ENCODE measurements around the gene CFAP57.
A peak's percentile ranks its signal among the peaks of the same experiment; 100 is the strongest.
"Not testable (repeated sequence)": the region's sequence is repeated elsewhere in the genome, so short reads cannot be mapped to it uniquely, and the experiment has no call there.

CFAP57 gene

GRCh38 chr1:43171876-43172526, at the start of gene CFAP57, which contains the start of gene EBNA1BP2:
CFAP57 (plus strand) TSS chr1:43172330; CDS start chr1:43172754, 424 bp downstream.
EBNA1BP2 (minus strand) TSS chr1:43172290; CDS start chr1:43172118, 172 bp downstream.
- DNase-seq, result peak; percentile 97

- no peak for DNase-seq
These were observed 49.1 kb upstream of the CFAP57 start for GRCh38 chr1:43123031-43123430.

- no peak for DNase-seq
These were observed 43.3 kb upstream of the CFAP57 start for GRCh38 chr1:43128816-43129215.

GRCh38 chr1:43129426-43129825, 42.7 kb upstream of the CFAP57 start:
- DNase-seq, result no peak

GRCh38 chr1:43134068-43134467, 38.1 kb upstream of the CFAP57 start:
- no peak for DNase-seq

GRCh38 chr1:43134640-43135039, 37.5 kb upstream of the CFAP57 start:
- DNase-seq, result no peak

- DNase-seq, result no peak
These were observed 36.0 kb upstream of the CFAP57 start for GRCh38 chr1:43135857-43136781.

GRCh38 chr1:43137445-43138052, 34.6 kb upstream of the CFAP57 start:
- no peak for DNase-seq

GRCh38 chr1:43139295-43139694, 32.8 kb upstream of the CFAP57 start:
- not testable (repeated sequence) for DNase-seq

GRCh38 chr1:43140010-43140409, 32.1 kb upstream of the CFAP57 start:
- DNase-seq, result no peak

- no peak for DNase-seq
These were observed 31.5 kb upstream of the CFAP57 start for GRCh38 chr1:43140583-43140982.

GRCh38 chr1:43143441-43143888, 28.7 kb upstream of the CFAP57 start:
- no peak for DNase-seq

- DNase-seq, result no peak
These were observed 27.9 kb upstream of the CFAP57 start for GRCh38 chr1:43144237-43144636.

GRCh38 chr1:43147625-43148327, 24.4 kb upstream of the CFAP57 start:
- DNase-seq, result peak; percentile 98

- DNase-seq, result no peak
These were observed 22.2 kb upstream of the CFAP57 start for GRCh38 chr1:43149889-43150288.

GRCh38 chr1:43152866-43153265, 19.3 kb upstream of the CFAP57 start:
- no peak for DNase-seq

- DNase-seq, result no peak
These were observed 18.7 kb upstream of the CFAP57 start for GRCh38 chr1:43153443-43153842.

- no peak for DNase-seq
These were observed 16.1 kb upstream of the CFAP57 start for GRCh38 chr1:43156026-43156425.

GRCh38 chr1:43165162-43165561, 7.0 kb upstream of the CFAP57 start:
- no peak for DNase-seq

GRCh38 chr1:43165765-43166164, 6.4 kb upstream of the CFAP57 start:
- DNase-seq, result no peak

GRCh38 chr1:43171312-43171875, 736 bp upstream of the CFAP57 start:
- DNase-seq, result no peak

- peak; percentile 97 for DNase-seq
These were observed 420 bp downstream of the CFAP57 start for GRCh38 chr1:43172527-43172972.
